GM19467 (cell line): ENCODE data around the gene VSTM2L.
"Not testable (repeated sequence)": the region's sequence is repeated elsewhere in the genome, so short reads cannot be mapped to it uniquely, and the experiment has no call there.

Source experiments
- ATAC-seq: cut with Tn5 transposase; IDR thresholded peaks from one replicate; pipeline ENCODE4 v1.9.1; 2021; ENCODE audit warnings: mild to moderate bottlenecking, moderate library complexity; ENCODE audit not compliant: unreplicated experiment

VSTM2L gene, protein sequence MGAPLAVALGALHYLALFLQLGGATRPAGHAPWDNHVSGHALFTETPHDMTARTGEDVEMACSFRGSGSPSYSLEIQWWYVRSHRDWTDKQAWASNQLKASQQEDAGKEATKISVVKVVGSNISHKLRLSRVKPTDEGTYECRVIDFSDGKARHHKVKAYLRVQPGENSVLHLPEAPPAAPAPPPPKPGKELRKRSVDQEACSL

DNA sequence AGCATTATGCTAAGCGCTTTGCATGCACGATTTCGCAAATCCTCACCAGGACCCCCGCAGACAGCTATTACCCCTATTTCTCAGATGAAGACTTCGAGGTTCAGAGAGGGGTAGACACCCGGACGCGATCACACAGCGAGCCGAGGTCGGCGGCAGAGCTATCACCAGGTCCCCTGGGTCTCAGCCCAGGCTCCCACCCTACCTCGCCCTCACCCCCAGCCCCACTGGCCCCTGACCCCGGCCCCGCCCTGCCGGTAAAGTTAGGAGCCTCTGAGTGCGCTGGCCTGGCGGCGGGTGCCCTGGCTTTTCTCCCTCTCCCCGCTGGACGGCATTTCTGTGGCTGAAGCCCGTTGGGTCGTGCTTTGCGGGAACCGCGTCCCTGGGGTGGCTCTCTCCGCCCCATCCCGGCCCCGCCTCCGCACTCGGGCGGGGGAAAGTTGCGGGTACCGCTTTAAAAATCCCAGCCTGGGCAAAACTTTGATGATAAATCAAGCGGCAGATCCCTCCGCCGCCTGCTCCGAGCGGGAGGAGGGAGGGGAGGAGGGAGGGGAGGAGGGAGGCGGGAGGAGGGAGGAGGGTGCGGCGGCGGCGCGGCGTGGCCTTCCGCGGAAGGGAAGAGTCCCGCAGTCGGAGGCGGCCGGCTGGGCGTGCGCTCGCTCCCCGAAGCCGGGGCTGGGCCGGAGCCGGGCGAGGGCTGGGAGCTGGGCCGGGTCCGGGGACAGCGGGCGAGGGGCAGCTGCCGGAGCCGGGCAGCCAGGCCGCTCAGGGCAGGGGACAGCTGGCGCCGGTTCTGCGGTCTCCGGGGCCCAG is at the start of gene VSTM2L:
VSTM2L (plus strand) TSS at position 624 of the 810 bp plus-strand sequence. CDS start 224 bp downstream, outside the sequence.
- no peak for ATAC-seq

DNA sequence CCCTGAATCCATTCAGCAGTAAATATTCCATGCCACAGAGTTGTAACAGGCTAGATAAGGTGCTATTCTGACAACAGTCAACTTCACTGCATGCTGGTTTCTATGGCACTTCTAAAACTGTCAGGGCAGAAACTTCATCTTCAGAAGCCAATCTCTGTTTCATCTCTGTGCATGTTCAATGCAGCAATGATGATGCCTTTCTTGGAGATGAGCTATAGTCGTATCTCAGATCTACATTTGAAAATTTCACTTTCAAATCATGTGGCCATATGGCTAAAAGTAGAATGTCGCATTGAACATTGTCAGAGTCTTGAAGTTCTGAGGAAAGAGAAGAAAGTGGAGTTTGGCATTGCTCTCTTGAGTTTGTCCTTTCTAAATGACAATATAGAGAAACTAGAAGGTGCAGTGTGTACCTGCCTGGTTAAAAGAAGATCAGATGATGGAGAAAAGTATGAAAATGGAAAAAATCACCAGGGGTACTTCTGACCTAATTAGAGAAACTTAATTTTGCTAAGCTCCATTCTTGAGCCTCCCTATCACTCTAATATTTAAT is 49.0 kb upstream of the VSTM2L start:
- ATAC-seq, result no peak

DNA sequence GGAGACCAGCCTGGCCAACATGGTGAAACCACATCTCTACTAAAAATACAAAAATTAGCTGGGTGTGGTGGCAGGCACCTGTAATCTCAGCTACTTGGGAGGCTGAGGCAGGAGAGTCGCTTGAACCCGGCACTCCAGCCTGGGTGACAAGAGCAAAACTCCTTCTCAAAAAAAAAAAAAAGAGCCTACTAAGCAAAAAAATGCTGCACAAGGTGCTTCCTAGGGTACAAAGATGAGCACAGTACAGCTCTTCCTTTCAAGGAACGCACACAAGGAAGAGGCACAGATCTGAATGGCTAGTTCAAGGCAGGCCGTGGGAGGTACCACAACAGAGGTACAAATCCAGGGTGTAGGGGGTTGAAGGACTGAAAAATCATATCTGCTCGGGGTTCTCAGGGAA is 46.9 kb upstream of the VSTM2L start:
- ATAC-seq, result not testable (repeated sequence)

DNA sequence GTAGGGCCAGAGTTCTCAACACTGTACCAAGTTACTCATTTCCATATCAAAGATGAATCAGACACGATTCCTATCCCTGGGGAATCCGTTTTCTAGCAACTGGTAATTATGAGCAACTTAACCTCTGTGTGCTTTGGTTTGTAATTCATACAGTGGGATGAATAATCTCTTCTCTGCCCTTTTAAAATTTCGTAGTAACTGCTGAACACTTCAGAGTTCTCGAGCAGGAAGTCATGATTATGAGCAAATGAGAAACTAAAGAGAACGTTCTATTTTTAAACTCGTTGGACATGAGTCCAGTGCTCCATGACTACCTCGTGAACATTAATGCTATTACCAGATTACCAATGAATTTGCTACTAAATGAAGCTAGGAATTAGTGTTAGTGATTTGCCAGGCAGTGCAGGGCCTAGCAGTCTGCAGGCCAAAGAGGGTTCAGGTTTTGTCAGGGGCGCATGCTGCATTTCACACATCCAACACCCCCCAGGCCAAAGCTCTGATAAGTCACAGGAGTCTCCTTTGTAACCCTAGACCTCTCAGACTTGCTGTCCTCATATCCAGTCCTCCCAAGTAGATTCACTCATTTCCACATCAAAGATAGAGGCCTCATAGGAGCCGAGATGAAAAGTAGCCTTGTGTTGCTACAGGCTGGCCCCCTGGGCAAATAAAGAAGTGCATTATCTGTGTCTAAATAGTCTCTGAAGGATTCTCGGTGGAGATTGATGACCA is 45.8 kb upstream of the VSTM2L start:
- ATAC-seq, result no peak

DNA sequence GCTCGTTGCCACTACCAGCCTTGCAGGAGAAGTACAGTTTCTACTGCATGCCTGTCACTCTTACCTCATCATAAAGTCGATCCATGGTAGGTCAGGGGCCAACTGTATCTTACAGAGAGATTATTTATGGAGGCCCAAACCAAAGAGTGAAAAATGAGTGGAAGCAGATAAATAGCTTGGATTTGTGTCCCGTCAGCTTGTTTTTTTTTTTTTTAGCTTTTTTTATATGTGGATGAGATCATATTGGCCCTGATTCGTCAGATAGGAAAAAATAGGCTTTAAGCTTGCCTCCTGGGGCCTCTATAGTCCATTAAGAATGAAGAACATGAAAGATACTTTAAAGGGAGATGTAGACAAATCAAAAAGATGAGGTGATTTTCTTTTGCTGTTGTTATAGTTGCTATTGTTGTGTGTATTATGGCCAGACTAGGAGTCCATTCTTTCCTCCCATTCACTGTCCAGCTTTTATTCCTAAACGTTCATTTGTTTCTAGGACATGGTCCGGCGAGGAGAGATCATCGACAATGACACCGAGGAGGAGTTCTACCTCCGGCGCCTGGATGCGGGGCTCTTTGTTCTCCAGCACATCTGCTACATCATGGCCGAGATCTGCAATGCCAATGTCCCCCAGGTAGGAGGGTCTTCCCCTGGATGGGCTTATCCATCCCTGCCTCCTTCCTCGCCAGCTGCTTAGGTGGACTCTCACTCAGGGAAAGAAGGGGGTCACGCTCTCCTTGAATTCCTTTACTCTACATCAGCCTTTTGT is 43.3 kb upstream of the VSTM2L start:
- ATAC-seq, result no peak

DNA sequence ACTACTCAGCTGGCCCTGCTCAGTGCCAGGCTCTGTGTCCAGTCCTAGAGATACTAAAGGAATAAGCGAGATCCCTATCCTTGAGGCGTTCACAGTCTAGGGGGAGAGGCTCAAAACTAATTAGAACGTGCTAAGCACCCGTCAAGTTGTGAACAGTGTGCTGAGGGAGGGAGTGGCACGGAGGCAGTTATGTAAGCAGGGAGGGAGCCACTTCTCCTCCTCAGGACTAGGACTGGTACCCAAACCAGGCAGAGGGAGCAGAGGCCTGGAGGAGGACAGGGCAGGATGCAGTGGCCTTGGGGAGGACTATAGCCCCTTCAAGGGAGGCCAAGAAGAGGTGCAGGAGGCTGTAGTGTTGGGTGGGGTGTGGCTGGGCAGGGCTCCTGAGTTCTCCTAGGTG is 39.6 kb upstream of the VSTM2L start:
- no peak for ATAC-seq

DNA sequence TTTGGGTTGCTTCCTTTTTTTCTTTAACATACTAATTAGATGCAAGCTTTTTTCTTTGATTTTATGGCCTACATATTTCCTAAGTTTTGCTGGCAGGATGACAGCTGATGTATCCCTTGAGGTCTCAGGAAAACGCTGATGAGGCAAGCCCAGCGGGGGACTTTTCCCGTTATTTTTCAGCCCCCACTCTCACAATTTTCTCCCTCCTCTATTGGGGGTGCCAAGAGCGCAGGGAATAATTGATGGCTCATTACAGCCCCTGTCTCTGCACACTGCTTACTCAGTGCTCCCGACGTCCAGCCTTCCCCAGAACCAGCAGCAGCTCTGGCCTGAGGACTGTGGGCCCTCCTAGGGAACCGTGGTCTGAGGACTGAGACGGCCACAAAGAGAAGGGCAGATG is 38.6 kb upstream of the VSTM2L start:
- ATAC-seq, result no peak

DNA sequence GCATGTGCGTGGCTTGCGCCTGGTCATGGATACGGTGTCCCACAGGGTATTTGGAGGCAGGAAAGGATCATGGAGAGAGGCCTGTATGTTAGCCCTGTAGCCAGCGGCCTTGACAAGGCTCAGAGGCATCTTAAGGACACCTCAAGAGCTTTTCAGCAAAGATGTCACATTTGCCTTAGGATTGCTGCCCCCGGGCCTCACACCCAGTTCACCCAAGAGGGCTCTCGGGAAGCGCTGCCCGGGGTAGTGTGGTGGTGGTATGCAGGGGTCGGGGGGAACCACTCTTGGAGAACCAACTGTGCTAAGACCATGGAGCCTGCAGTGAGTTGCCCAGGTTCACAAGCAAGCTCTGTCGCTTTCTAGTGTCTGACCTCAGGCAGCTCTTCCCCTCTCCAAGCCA is 36.9 kb upstream of the VSTM2L start:
- no peak for ATAC-seq

DNA sequence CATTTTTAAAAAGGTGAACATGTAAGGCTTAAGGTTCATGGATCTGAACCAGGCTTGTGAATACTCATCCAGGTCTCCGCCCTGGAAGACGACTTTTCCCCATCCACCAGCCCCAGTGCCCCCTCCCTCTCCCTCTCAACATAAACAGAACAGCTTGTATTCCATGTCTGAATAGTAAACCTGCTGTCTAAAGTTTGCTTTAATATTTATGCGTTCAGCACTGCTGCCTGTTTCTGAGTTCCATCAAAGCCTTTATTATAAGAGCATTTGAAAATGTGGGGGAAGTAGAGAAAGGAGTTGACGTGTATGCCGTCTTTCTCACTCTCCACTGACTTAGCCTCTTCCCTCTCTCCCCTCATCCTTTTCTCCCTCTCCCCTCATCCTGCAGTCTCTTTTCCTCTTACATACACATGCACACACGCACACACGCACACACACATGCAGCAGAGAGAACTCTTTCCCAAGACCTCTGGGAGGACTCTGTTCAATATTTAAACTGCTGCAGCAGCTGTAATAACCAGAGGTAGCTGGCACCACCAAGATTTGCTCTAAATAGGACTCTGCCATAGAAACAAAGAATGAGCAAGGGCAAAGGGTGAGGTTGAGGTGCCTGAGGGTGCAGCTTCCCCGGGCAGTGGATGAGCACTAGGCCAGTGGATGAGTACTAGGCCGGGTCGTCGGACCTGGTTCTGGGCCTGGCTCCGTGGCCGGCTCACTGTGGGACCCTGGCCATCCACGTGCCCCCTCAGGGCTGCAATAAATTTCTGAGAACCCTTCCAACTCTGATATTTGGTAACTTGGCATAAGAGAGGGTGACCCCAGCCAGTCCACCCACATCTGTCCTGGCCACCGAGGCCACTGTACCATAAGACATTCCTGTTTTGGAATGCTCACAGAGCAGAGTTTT is 35.4 kb upstream of the VSTM2L start:
- ATAC-seq, result no peak

DNA sequence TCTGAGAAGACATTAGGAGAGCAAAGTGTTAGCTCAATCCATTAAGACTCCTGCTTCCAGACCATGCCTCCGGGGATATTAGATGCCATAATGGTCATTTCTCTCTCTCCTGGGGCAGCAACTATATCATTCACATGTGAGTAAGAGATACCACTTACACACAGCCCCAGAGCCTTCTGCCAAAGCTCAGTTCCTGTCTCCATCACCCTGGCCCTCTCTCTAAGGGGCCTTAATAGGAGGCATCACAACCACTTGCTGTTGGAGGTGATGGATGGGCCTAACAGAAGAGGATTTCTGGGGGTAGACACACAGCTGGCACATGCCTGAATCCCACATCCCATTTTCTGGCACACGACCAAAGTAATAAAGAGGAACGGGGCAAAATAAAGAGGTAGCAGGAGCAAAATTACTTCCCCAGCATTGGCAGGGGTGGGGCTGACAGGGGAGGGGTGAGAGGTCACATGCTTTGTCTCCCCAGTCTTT is 34.0 kb upstream of the VSTM2L start:
- no peak for ATAC-seq

DNA sequence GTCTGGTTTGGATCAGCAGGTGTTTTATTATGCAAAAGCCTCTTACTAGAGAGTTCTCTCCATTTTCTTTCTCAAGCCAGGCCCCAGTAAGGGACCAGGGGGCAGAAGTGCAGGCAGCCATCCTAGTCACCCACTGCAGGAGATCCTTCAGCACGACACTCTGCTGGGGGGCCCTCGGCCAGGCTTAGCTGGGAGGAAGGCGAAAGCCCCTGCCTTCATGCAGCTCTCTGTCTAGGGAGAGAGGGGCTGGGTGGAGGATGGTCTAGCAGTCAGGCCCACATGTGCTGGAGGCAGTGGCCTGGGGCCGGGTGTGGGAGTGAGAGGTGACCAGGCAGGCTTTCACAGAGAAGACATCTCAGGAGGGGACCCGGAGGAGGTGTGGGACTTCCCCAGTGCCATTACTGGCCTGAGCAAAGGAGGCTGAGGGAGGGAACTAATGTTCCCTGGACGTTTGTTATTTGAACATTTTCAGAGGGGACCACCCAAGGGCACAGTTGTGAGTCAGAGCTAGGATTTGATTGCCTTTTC is 33.5 kb upstream of the VSTM2L start:
- ATAC-seq, result no peak

DNA sequence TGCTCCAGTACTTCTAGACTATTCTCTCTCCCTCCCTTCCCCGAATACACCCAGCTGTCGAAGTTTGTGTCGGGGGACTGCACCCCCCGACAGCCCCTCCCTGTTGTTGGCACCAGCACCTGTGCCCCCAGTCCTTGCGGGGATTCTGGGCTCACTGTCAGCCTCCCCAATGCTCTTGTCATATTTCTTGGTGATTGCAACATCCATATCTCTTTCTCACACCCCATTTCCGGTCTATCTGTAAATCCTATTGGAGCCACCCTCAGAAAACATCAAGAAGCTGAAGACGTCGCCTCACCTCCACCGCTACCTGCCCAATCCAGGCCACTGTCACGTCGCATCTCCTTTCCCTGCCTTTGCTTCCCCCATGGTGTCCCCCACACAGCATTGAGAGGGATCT is 32.6 kb upstream of the VSTM2L start:
- no peak for ATAC-seq

DNA sequence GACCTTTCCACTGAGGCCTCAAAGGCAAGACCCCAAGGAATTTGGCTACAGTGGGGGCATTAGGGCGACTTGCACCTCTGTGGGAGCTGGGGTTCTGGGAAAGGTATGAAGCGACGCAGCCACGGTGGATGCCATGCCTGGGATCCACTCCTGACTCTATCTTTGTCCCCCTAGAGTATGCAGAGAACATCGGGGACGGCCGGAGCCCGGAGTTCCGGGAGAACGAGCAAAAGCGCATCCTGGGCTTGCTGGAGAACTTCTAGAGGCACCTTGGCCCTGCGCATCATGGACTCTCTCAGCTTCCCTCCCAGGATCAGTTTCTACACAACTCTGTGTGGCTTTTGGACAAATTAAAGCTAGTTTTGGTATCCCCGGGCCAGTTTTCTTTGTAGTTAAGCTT is 31.2 kb upstream of the VSTM2L start:
- no peak for ATAC-seq

DNA sequence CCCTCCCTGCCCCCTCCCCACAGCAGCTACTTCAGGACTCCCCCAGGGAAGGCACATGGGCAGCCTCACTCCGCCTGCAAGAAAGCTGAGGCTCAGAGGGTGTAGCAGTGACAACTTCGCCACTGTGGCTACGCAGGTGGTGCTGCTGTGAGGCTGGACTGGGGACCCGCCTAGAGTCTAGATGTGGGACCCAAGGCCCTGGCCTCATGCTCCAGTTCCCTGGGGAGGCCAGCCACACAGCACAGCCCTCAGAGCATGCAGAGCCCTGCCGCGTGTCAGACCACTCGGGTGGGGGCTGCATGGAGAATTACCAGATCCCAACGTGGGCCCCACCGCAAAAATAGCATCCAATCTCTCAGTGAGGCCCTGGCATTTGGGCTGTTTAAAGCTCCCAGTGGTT is 30.8 kb upstream of the VSTM2L start:
- no peak for ATAC-seq

DNA sequence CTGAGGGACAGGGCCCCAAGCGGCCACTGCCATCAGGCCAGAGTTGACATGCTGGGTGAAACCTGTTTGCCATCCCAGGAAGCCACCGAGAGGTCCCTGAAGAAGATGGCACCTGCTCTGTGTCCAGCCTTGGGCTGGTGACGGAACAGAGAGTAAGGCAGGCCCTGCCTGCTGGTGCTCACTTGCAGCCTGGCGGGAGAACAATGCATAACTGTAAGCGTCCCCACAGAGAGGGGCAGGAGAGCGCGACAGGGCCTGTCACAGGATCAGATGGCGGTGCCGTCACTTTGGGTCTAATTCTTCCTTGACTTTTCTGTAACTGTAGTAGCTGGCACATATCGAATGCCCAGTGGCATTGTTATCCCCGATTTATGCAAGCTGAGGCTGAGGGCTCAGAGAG is 29.0 kb upstream of the VSTM2L start:
- ATAC-seq, result no peak

DNA sequence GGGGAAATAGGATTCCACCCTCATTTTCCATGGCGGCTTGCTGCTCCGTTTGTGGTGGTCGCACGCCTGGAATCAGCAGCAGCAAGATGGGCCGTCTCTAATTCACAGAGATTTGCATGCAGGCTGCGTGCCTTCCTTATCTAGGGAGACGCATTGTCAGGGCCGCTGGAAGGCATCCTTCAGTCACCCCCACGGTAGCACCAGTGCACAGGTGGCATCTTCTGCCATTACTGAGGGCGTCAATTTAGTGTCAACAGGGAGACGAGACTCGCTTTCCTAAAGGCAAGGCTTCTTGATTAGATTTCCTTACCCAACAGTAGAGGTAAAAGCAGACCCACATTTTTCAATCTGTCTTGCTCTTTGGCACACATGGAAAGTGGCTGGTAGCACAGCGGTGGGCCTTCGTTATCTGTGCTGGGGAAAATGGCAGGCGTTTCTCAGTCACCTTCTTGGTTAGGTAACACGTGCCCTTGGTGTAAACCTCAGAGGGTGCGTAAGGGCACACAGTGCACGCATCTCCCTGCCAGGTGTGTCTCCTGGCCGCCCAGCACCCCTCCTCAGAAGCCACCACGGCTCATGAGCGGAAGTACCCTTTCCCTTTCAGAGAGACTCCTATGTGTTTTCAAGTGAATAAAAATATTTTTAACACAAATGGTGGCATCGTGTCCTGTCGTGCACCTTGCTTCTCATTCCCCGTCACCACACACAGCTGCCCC is 27.3 kb upstream of the VSTM2L start:
- ATAC-seq, result no peak

DNA sequence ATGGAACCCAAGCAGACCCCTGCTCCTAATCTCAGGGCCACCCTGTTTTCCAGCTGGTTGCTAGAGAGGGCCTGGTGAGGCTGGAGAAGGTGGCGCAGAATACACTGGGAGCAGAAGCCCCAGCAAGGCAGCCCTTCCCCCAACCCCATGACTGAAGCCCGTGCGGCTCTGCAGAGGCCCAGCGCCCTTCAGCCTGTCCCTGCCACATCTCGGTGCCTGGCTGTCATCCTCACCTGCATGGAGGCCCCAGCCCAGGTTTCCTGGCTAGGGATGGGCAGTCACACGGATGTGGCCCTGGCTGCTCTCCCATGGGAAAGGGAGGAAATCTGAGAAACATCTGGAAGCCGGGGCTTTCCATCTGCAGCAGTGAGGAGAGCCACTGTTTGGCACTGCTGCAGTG is 26.1 kb upstream of the VSTM2L start:
- ATAC-seq, result no peak

DNA sequence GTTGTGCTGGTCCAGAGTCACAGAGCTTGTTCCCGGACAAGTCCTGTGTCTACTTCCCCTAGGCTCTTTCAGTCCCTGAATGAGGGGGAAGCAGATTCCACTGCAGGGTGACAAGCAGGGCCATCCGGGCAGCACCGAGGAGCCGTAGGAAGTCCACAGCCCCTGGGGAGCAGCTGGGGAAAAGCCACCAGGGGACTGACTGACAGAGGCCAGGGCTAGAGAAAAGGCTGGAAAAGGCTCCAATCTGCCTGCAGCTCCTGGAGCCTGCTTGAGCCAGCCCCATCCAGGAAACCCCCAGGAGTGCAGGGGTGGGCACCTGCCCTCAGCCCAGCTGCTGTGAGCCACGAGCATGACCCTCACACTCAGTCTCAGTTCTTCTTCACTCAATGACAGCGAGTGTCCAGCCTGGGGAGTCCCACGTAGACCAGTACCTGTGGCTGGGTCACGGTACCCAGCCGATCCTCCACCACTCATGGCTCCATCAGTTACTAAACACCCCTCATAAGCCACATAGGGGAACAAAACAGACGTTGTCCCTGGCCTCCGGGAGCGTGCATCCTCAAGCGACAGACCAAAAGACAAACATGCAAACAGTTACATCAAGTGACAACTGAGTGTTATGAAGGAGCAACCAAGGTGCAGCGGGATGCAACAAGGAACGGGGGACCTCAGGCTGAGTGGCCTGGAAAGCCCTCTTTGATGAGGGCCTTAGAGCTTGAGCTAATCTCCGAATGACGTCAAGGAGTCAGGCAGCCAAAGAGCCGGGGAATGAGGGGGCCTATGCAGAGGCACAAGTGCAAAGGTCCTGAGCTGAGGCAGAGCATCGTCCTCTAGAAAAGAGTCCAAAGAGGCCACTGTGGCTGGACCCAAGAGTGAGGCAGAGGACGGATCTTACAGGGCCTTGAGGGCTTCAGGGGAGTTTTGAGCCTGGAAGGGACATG is 24.8 kb upstream of the VSTM2L start:
- no peak for ATAC-seq
